ENCODE data around the gene PHC2.

PHC2 gene

GRCh38 chr1:33317354-33317753, 113.5 kb downstream of the PHC2 start:
- no peak overlapping the region for H3K9ac ChIP-seq (ENCODE audit: low read length)
- no peaks in the 10 kb centered on the region for H3K9me2 ChIP-seq (replicated peaks; ENCODE audit: insufficient read depth, low read length)
- H3K27me3 ChIP-seq (replicated peaks; ENCODE audit: insufficient read depth, low read length) = no peaks in the 10 kb centered on the region
- H3K4me1 ChIP-seq (ENCODE audit: low read length) = no peaks in the 10 kb centered on the region
- no peak overlapping the region for H3K4me3 ChIP-seq (ENCODE audit: low read length)
- TF ChIP-seq CTCF (IDR thresholded peaks at IDR 0.05; ENCODE audit: low read length) = no peak
- no peak for TF ChIP-seq EZH2 (optimal IDR thresholded peaks at IDR 0.05; ENCODE audit: low read depth, low read length)
- no peak for TF ChIP-seq EZH2phosphoT487 (IDR thresholded peaks at IDR 0.05; ENCODE audit: low read length)
- H4K20me1 ChIP-seq (ENCODE audit: insufficient read depth, low read length) = no peaks in the 10 kb centered on the region
- no peaks in the 10 kb centered on the region for H3K36me3 ChIP-seq (replicated peaks; ENCODE audit: insufficient read depth, low read length)
- H2AFZ ChIP-seq (ENCODE audit: low read length) = no peak overlapping the region
- no peaks in the 10 kb centered on the region for H3K9me3 ChIP-seq (replicated peaks; ENCODE audit: insufficient read depth, low read length)
- no peak for DNase-seq
- H3F3A ChIP-seq (ENCODE audit: insufficient read depth, low read length) = no peaks in the 10 kb centered on the region
- no peak overlapping the region for H3K4me2 ChIP-seq (ENCODE audit: low read depth, low read length)
- no peaks in the 10 kb centered on the region for H3K79me2 ChIP-seq (ENCODE audit: low read length)
- no peak overlapping the region for H3K27ac ChIP-seq (ENCODE audit: low read length)

- Histone ChIP-seq H3K9me2 (replicated peaks; ENCODE audit: insufficient read depth, low read length) (no peaks in the 10 kb centered on the region), H3K27me3 (replicated peaks; ENCODE audit: insufficient read depth, low read length) (no peaks in the 10 kb centered on the region), H3K9ac (ENCODE audit: low read length) (no peak overlapping the region), H3K4me1 (ENCODE audit: low read length) (no peaks in the 10 kb centered on the region), H3F3A (ENCODE audit: insufficient read depth, low read length) (no peaks in the 10 kb centered on the region), H2AFZ (ENCODE audit: low read length) (no peak overlapping the region), H3K79me2 (ENCODE audit: low read length) (no peaks in the 10 kb centered on the region), H4K20me1 (ENCODE audit: insufficient read depth, low read length) (no peaks in the 10 kb centered on the region), H3K4me3 (ENCODE audit: low read length) (no peak overlapping the region), H3K27ac (ENCODE audit: low read length) (no peak overlapping the region), H3K36me3 (replicated peaks; ENCODE audit: insufficient read depth, low read length) (no peaks in the 10 kb centered on the region), H3K9me3 (replicated peaks; ENCODE audit: insufficient read depth, low read length) (no peaks in the 10 kb centered on the region), H3K4me2 (ENCODE audit: low read depth, low read length) (no peak overlapping the region)
- TF ChIP-seq CTCF (IDR thresholded peaks at IDR 0.05; ENCODE audit: low read length) = no peak
- no peak for TF ChIP-seq EZH2phosphoT487 (IDR thresholded peaks at IDR 0.05; ENCODE audit: low read length)
- no peak for TF ChIP-seq EZH2 (optimal IDR thresholded peaks at IDR 0.05; ENCODE audit: low read depth, low read length)
- no peak for DNase-seq
Measured at GRCh38 chr1:33316601-33317000, 114.3 kb downstream of the PHC2 start.

- Histone ChIP-seq H3K79me2 (ENCODE audit: low read length) (no peaks in the 10 kb centered on the region), H3K9me3 (replicated peaks; ENCODE audit: insufficient read depth, low read length) (no peaks in the 10 kb centered on the region), H2AFZ (ENCODE audit: low read length) (no peak overlapping the region), H3K27ac (ENCODE audit: low read length) (no peak overlapping the region), H3K36me3 (replicated peaks; ENCODE audit: insufficient read depth, low read length) (no peaks in the 10 kb centered on the region), H3K9ac (ENCODE audit: low read length) (no peak overlapping the region), H3F3A (ENCODE audit: insufficient read depth, low read length) (no peaks in the 10 kb centered on the region), H3K4me1 (ENCODE audit: low read length) (no peaks in the 10 kb centered on the region), H3K9me2 (replicated peaks; ENCODE audit: insufficient read depth, low read length) (no peaks in the 10 kb centered on the region), H3K4me2 (ENCODE audit: low read depth, low read length) (no peak overlapping the region), H4K20me1 (ENCODE audit: insufficient read depth, low read length) (no peaks in the 10 kb centered on the region), H3K4me3 (ENCODE audit: low read length) (no peak overlapping the region), H3K27me3 (replicated peaks; ENCODE audit: insufficient read depth, low read length) (no peaks in the 10 kb centered on the region)
- no peak for DNase-seq
- TF ChIP-seq EZH2 (optimal IDR thresholded peaks at IDR 0.05; ENCODE audit: low read depth, low read length) (no peak), EZH2phosphoT487 (IDR thresholded peaks at IDR 0.05; ENCODE audit: low read length) (no peak), CTCF (IDR thresholded peaks at IDR 0.05; ENCODE audit: low read length) (no peak)
Measured at GRCh38 chr1:33314416-33314815, 116.5 kb downstream of the PHC2 start.
